HL-60/S4 treated with retinoic acid at 250 ng/mL for 4 days and 3 days (cell line): ENCODE data around the gene LRIT2.

Experiments used
- in situ Hi-C: fragments of 300-500 bp; cut with MboI; formaldehyde crosslinking; loops from 2 replicates; pipeline ENCODE4 v1.7.0; 2022; ENCODE audit warnings: low sequenced_read_pairs

LRIT2 gene

DNA sequence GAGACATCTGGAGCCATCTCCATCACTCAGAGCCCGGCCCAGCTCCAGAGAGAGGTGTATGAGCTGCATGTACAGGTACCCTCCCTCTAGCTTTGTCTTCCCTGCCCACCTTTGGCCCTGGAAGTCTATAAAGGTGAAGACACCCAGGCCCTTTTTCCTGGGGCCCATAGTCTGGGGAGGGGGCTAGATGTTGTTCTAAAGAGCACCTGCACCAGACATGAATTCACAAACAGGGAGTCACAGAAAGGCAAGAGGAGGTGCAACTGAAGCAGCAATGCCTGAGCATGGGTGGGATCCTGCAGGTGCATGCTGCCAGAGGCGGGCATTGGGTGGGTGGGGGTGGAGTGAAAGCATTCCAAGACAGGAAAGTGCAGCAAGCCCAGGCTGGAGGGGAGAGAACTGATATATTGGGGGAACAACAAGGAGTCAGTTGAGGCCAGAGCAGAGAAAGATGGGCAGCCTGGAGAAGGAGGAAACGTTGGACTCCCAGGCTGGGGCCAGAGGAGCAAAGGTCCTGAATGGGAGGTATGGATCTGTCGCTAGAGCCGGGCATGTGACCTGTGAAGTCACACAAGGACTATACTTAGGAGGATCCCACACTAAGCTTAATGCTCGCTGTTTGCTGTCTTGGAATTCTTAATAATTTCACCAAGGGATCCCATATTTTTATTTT lies 19.4 kb downstream of the LRIT2 start:
- in situ Hi-C loops, result no loop called here

DNA sequence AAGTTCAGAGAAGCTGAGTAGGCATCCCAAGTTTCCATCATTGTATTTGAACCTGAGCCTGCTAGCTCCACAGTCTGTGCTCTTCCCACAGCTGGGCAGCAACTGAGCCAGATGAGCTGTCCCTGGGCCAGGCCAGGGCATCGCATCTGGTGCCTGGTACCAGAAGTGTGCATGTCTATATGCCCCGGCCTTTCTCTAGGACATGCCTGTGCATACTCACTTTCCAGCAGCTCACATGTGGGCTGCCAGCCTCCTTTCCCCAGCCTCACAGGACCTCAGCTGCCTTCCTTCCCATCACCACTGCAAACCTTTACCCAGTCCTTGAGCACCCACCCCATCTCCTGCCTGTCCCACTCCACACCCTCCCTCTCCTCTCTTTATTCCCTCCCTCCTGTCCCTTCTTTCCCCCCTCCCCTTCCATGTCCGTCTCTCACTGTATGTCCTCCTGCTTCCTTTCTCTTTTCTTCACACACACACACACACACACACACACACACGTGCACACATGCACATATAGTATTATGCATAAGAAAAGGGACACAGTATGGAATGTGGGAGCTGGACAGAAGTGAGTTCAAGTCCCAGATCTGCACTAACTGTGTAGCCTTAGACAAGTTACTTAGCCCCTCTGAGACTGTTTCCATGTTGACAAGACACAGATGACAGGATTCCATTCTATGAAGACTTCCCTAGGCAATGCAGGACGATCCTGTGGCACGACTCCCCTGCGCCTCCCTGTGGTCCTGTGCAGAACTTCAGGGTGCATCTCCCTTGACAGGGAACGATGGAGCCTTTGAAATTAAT lies 20.1 kb downstream of the LRIT2 start:
- in situ Hi-C loops, result no loop called here

DNA sequence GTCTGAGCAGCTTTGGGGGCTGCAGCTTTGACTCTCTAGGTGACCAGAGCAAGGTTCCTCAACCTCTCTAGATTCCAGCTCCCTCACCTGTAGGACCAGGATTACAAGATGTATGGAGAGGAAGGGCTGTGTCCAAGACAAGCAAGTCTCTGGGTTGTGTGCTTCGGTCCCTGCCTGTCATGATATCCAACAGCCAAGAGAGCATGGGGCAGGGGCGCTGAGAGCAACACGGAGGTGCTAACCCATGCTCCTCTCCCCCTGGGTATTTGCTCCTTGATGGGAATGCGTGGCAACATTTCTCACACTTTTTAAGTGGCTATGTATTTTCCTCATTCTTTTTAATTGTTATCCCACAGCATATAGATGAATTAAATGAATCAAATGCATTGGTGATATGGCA lies 20.7 kb downstream of the LRIT2 start:
- in situ Hi-C loops, result no loop called here

DNA sequence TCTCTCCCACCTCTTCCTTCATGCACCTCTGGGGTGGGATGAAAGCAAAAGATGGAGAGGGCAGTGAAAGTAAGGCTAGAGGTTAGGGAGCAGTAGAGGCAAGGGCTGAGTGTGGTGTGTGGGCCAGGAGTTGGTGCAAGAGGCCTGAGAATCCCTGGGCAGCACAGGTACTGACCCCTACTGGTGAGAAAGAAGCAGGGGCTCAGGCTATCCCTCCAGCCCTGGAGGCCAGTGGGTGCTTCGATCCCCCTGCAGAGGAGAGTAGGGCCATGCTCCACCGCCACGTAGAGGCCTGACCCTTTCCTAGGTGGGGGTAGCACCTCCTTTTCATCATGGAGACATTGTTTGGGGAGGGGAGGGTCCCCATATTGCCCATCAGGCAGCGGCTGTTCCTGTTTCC lies 21.2 kb downstream of the LRIT2 start:
- in situ Hi-C loops, result no loop called here

DNA sequence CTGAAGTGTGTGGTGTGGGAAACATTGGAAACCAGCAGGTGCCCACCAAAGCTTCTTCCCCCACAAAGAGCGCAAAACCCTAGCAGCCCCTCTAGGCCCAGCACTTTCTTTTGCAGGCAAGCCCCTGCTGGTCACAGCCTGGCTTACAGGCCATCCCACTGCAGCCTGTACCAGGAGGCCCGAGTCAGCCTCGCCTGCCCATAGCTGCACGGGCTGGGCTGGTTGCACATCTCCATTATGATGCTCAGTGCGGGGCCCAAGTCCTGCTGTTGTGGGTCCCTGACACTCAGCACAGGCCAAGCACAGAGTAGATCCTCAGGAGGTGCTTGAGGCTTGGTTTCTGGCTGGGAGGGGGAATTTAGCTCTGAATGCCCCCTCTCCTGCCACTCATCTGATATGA lies 23.0 kb downstream of the LRIT2 start:
- in situ Hi-C loops, result no loop called here

DNA sequence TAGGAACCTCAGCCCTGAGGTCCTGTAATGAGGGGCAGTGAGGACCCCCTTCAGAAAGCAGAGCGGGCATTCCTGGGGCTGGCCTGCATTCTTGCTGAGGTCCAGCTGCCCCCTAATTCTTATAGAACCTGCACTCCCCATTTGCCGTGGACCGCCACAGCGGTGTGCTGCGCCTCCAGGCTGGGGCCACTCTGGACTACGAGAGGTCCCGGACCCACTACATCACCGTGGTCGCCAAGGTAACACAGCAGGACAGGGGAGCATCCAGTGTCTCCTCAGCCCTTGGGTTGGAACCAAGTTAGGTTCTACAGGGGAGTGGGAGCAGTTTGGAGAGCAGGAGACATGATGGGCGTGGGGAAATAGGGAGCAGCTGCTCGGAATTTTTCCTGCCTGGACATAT lies 23.7 kb downstream of the LRIT2 start:
- in situ Hi-C loops, result no loop called here

DNA sequence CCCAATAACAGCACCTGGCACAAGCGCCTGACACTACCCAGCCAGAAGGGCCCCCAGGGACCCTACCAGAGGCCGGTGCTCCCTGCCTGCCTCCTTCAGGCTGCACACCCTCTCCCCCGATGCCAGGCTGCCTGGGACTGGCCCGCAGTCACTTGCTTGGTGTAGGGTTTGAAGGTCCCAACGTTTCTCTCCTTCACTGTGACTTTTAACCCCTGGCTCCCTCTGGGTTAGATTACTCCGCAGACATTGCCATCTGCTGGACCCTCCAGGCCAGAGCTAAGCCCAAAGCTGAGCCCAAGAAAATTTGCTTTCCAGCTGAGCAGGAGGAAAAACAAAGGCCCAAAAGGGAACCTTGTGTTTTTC lies 24.1 kb downstream of the LRIT2 start:
- in situ Hi-C loops, result no loop called here

DNA sequence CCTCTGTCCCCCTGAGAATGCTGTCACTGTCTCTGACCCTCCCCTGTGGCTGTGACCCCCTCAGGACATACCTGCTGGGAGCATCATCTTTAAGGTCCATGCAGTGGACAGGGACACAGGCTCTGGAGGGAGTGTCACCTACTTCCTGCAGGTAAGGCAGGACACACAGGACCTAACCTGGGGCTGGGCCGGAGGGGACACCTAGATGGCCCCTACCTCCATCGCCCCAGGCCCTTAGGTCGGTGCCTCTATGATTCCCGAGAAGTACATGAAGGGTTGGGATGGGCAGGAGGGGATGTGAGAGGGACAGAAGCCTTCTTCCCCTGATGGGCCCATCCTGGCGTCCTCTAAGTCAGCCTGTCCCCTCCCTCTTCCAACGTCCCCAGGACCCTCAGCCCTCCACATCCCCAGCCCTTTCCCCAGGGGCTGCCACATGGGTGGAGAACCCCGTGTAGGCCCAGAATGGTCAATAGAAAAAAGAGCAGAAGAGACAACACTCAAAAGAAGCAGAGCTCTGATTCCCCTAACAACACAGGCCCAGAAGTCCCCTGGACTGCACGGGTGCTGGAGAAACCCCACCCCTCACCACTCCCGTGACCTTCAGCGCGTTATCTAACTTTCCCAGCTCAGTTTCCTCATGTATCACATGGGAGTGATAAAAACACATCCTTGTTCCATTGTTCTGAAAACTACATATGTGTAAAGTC lies 24.7 kb downstream of the LRIT2 start:
- in situ Hi-C loops, result no loop called here

DNA sequence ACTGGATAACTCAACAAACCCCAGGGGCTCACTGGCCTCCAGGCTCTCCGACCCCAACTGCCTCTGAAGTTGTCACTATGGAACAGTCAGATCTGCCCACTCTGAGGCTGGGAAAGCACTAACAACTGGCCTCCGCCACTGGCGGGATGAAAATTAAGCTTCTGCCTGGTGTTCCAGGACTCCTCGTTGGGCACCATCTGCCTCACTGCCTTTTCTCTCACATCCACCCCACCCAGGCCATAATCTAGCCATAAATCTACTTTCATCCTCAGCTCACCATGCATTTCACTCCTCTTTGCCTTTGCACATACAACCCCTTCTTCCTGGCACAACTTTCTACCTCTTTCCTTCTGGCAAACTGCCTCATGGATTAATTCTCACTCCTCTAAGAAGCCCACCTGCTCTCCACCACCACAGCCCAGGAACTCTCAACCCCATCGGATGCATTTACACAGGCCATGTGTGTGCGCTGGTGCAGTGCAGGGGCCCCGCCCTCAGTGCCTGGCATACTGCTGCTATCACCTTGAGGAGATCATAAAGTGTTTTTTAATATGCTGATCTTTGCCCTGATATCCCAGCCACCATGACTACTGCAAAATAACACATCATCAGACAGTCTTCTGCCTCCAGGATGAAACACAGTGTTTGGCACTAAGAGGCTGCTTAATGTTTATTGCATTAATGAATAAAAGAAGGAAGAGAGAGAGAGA lies 27.0 kb downstream of the LRIT2 start:
- in situ Hi-C loops, result no loop called here

DNA sequence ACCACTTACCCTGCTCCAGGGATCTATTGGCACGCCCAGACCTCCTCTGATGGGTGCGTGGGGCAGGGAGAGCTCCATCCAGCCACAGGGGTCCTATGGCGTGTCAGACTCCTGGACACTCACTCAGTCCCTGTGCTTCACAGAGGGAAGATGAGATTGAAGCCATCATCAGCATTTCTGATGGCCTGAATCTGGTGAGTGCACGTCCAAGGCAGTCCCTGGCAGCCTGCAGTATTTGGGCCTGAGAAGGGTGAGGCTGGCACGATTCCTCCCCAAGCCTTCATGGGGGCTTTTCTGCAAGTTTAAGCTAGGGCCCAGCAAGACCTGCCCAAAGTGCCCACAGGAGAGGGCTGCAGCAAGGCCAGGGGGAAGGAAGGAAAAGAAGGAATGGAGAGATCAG lies 27.7 kb downstream of the LRIT2 start:
- in situ Hi-C loops, result no loop called here

DNA sequence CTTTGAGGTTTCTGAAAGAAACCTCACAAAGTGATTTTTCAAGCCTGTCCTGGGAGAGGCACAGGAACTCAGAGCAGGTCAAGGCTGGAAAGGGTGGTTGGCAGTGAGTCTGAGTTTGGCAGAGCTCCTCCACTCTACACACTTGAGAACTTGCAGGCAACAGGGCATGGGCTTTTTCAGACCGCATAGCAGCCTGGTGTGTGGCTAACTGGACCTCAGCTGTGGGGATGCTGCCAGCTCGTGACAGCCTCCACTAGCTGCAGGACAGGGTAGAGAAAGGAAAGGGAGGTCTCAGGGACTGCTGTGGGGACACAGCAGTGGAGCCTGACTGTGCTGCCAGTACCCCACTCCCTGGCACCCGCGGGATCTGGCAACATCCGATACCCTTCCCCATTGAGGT lies 28.4 kb downstream of the LRIT2 start:
- in situ Hi-C loops, result no loop called here

DNA sequence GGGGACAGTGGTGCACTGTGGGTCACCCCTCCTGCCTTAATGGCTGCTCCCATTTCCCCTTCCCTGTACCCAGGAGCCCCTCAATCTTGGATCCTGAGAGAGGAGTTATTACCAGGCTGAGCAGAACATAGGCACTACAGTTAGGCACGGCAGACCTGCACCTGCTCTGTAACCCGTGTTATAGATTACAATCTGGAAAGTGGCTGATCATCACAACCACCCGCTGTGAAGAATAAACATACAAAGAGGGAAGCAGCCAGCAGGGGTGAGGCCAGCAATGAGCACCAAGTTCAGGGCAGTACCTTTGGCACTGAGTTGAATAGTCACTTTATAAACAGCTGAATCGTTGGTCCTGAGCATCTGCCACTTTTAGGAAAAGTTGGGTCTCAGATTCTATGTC lies 29.3 kb downstream of the LRIT2 start:
- in situ Hi-C loops, result no loop called here

DNA sequence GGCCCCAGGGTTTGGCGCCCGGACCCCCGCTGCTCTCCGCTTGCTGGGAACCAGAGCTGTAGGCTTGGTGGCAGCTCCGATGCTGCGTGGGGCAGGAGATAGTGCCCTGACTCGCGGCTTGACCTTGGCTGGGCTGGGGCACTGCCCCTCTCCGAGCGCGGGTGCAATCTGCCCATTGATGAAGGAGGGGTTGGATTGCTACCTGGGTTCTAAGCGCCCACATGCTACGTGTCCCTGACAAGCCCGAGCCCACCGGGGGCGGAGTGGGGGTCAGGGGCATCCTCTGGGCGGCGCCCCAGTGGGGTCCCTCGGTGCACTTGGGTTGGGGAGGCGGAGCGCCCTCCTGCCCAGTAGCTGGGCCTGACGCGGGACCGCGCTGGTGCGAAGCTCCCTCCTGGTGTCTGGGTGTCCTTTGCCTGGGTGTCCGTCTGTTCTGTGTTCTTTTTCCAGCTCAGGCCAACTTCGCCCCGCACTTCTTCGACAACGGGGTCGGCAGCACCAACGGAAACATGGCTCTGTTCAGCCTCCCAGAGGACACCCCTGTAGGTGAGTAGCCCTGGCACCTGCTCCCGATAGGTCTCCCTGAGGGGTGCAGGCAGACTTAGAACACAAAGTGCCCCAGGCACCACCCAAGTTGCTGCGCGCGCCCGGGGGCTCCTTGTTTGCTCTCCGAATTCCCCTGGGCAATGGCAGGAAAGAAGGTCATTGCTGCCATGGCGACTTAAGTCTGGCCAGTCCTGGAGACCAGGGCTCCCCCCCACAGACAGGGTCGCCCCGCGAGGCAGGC lies 30.1 kb downstream of the LRIT2 start:
- in situ Hi-C loops, result no loop called here

DNA sequence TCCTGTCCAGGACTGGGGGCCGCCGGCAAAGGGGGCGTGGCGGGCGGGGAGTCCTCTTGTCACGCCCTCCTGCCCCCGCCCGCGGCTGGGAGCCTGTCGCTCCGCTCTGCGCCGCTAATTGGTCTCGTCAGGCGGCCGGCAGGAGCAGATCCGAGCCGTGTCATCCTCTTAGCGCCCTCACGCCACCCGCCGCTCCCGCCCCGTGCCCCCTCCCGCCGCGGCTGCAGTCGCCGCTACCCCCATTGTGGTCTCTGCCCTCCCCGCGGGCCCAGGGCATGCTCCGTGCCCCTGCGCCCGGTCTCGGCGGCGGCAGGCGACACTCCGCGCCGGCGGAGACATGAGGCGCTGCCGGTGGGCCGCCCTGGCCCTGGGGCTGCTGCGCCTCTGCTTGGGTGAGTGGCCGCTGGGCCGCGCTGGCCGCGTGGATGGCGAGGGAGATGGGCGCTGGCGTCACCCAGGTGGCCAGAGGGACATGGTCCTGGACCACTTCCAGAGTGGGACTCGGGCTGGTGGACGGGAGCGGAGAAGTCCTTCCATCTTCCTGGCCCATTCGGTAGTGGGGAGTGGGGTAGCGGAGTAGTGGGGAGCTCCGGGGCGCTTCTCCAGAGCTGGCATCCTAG lies 30.8 kb downstream of the LRIT2 start, which contains the start of gene CDHR1:
TSS of gene CDHR1 (plus strand) at position 114 of the 620 bp plus-strand sequence. CDS start at position 338, 224 bp downstream.
- in situ Hi-C loops, result no loop called here

DNA sequence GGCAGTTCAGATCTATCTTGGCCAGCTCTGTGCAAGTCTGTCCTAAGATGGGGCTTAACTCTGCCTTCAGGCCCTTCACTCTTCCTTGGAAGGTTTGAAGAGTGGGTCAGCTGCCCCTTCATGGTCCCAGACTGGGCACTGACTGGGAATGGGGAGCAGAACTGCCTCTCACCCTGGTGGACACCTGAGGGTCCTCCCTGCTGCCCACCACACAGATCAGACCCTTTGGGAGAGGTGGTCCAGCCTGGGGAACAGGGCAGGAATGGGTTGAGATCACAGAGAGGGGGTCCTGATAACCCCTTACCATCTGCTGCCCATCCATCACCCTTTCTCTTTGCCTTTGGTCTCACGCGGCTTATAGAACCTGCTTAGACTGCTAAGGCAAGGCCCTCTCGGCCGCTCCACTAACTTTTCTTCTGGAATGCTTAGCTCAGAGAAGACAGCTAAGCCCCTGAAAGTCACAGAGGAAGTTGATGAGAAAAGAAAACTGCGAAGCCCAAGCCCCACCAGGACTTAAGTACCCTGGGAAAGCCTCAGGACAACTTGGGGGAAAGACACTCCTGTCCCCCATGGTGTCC lies 31.4 kb downstream of the LRIT2 start:
- in situ Hi-C loops, result no loop called here

DNA sequence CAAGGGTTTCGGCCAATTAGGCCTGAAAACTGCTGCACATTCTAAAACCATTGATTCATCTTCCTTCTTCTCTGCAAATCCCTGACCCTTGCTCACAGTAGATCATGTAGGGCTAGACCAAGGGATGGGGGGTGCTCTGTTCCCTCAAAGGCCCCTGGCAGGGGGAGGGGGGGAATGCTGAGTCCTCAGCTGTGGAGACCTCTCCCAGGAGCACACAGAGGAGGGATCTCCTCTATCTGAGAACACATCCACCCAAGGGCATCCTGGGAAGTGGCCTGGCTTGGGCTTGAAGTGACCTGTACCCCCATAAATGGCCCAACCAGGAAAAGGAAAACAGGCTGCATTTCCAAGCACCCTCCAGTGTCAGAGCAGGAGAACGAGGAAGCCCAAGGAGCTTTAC lies 32.0 kb downstream of the LRIT2 start:
- in situ Hi-C loops, result no loop called here

DNA sequence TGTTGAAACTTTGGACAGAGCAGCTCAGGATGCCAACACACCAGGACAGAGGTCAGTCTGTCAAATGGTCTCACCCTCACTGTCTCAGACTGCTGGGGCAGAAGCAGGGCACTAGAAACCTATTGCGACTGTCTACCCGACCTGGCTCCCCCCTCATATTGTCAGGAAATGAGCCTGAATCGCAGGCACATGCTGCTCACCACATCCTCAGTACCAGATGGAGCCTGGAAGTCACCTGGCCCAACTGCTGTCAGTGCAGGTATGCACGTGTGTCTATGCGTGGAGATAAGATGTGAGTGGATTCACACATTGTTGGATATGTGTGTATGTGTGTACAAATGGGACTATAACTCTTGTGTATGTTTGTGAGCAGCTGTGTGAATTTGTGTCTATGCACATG lies 34.2 kb downstream of the LRIT2 start:
- in situ Hi-C loops, result no loop called here

DNA sequence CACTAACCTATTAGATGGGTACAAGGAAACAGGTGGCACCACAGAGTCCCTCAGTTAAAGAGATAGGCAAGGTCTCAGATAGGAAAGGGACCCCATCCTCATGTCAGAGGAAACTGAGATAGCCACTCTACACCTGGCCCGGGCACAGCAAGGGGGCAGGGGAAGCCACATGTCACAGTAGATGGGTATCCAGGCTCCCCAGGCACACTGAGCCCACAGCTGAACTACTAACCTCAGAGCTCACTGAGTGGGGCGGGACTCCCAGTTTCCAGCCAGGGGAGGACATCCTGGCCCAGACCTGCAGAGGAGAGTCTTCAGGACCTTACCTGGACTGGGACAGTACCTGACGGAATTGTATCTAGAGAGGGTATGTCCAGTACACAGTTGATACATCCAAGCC lies 34.7 kb downstream of the LRIT2 start:
- in situ Hi-C loops, result no loop called here

DNA sequence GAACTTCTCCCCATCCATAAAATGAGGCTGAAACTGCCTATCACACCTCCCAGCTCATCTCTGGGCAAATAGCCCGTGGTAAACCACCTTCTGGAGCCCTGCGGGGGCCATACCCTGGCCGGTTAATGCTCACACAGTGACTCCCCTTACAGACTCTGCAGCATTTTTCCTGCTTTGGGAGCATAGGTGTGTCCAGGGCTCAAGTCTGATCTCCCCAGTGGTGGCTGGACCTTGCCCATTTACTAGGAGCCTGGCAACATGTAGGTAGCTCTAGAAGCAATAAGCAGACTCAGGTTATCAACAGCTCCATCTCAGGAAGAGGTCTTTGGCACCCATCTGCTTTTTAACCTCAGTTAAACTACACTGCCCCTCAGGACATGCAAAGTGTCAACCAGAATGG lies 36.5 kb downstream of the LRIT2 start:
- in situ Hi-C loops, result no loop called here
